Adrenal gland (tissue), 12 donors: ENCODE measurements around the gene GRID1. TPM values are rescaled to one million over a fixed set of nuclear protein-coding genes. Genes with fewer than 3 reads are reported as not detected.
"Not testable (repeated sequence)": the region's sequence is repeated elsewhere in the genome, so short reads cannot be mapped to it uniquely, and the experiment has no call there.

Experiments used
- DNase-seq, 7 donors: peaks; one replicate each; pipeline ENCODE4 v3.0.0-alpha.2; 2019 to 2020
- H3K27ac ChIP-seq, 5 donors: fragments of 200-600 bp; sonication (generic) in 4 of 5; 1 replicate in 3 of 5; 2 replicates in 2 of 5; pipeline versions ENCODE4 v1.5.1 to v1.8.0; 2016 to 2020; ENCODE audit warnings: mild to moderate bottlenecking in 1 of 5
- H3K27me3 ChIP-seq: fragments of 200-600 bp; 2 replicates; pipeline ENCODE4 v1.8.0; 2021
- H3K36me3 ChIP-seq, 2 donors: fragments of 200-600 bp; replicated peaks in 1 of 2; 1 replicate in 1 of 2; 2 replicates in 1 of 2; pipeline versions ENCODE4 v1.5.1 to v1.8.0; 2018 to 2022
- H3K4me1 ChIP-seq, 2 donors: fragments of 200-600 bp; replicated peaks in 1 of 2; 1 replicate in 1 of 2; 2 replicates in 1 of 2; pipeline versions ENCODE4 v1.5.1 to v1.8.0; 2018 to 2021
- H3K4me3 ChIP-seq, 4 donors: fragments of 200-600 bp; sonication (generic) in 3 of 4; one replicate each; pipeline ENCODE4 v1.5.1; 2016 to 2018
- H3K9me3 ChIP-seq, 3 donors: fragments of 200-600 bp; sonication (generic) in 1 of 3; replicated peaks in 1 of 3; 1 replicate in 2 of 3; 2 replicates in 1 of 3; pipeline versions ENCODE4 v1.5.1 to v1.8.0; 2016 to 2021
- POLR2A ChIP-seq, 2 donors: fragments of 450-650 bp; IDR thresholded peaks; one replicate each; pipeline ENCODE4 v1.6.1; 2017; ENCODE audit warnings: antibody characterized with exemption in 2 of 2, mild to moderate bottlenecking in 2 of 2, moderate library complexity in 1 of 2
- WGBS, 4 donors: extraction: QIAGEN DNeasy Blood & Tissue Kit in 2 of 4; methylation state at CpG; one replicate each; pipeline versions ENCODE4 v1.1.5 to v1.1.7; 2013 to 2017; 5-methylcytosine and 5-hydroxymethylcytosine counted together
- intact Hi-C, 2 donors: fragments of 100-400 bp; cut with DNase I; formaldehyde crosslinking; loops; one replicate each; pipeline versions ENCODE4 v1.14.1 to v1.15.0; 2022 to 2023
- polyA plus RNA-seq, 3 donors: library from polyadenylated mRNA; stranded (reverse); fragments of 200-250 nt in 2 of 3; fragments of 350-450 nt in 1 of 3; fragmentation: Illumina TruSeq in 1 of 3; extraction: RNeasy Lipid Tissue Mini Kit (QIAGEN cat#74804) in 1 of 3; gene quantifications; one replicate each; pipeline ENCODE4 v1.2.3, GENCODE V29; 2013 to 2014
- total RNA-seq, 9 donors: library from RNA; depleted of rRNA in 4 of 9; stranded (reverse); fragments of >200 nt in 4 of 9; fragments of 120-200 nt in 1 of 9; fragmentation: NEBNext Ultra II Directional in 1 of 9; extraction: Animal tissue kit (Norgen Biotek cat#: 25700) in 1 of 9; gene quantifications; one replicate each; pipeline versions ENCODE4 v1.1.0 to v1.2.4, GENCODE V29; 2013 to 2023
- TF ChIP-seq, protein P1 (sequence below), 6 experiments: fragments of 450-650 bp in 4 of 6; fragments of 200-600 bp in 2 of 6; sonication (generic) in 1 of 6; IDR thresholded peaks; 1 replicate in 5 of 6; 2 replicates in 1 of 6; pipeline versions ENCODE4 v1.5.1 to v1.8.0; 2016 to 2021; ENCODE audit warnings: antibody characterized with exemption in 6 of 6, mild to moderate bottlenecking in 2 of 6, moderate library complexity in 1 of 6
- donor health status: healthy with polysubstance abuse.
- donor health status: Bipolar disorder and iron deficiency.
- donor health status: DM: yes; HTN: yes; CAD: no.
- donor health status: DM: no; HTN: no; CAD: no.
- donor health status: DM: no; HTN: no; CAD: no.
- donor health status: DM: yes; HTN: yes; CAD: no.

GRID1 gene
- total and polyA plus RNA-seq, 12 donors, result 2.2 to 8.0 (median 4.1) TPM

DNA sequence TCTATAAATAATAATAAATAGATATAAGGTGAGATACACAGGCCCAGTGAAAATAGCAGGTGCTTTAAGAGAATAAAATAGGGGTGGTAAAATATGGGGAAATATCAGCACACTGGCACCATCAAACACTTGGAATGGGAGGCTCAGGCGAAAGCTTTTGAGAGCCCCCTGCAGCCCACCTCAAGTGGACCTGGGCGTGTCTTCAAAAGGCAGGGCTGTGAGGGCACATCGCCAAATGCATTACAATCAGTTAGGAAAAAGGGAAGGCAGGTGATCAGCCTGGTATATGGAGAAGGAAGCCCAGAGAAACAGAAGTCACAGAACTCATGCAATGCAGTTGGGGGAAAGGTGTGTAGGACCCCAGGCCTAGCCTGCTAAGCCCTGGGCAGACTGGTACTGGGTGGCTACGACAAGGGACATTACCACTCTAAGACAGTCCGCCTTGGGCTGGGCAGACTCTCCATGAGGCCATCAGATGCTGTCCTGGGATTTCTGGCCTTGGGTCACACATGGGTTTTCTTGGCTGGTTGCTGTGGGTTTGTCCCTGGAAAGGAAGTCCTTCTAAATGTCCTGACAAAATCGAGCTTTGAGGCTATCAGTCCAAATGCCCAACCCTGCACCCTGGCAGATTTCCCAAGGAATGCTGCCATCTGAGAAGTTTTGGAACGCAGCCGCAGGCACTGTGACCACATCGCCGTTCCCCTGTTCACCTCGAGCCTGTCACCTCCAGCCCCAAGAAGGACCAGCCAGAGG, 330.6 kb downstream of the GRID1 start:
- H3K27ac ChIP-seq, result no peak overlapping the region
- DNase-seq, result peak in 3 of 7 donors; percentile 16 to 34 (median 29)
- H3K4me3 ChIP-seq, result no peak overlapping the region
- no peaks in the 10 kb centered on the region for H3K4me1 ChIP-seq
- H3K27me3 ChIP-seq, result no peaks in the 10 kb centered on the region
- no peaks in the 10 kb centered on the region for H3K9me3 ChIP-seq
- no peaks in the 10 kb centered on the region for H3K36me3 ChIP-seq
- intact Hi-C loops, result no loop called here
- WGBS, 4 donors, result 66 to 82% (median 79%) methylated on average over 6 to 11 of the region's 11 CpGs
- TF ChIP-seq POLR2A (IDR thresholded peaks at IDR 0.05), result no peak
- TF ChIP-seq, protein P1, sequence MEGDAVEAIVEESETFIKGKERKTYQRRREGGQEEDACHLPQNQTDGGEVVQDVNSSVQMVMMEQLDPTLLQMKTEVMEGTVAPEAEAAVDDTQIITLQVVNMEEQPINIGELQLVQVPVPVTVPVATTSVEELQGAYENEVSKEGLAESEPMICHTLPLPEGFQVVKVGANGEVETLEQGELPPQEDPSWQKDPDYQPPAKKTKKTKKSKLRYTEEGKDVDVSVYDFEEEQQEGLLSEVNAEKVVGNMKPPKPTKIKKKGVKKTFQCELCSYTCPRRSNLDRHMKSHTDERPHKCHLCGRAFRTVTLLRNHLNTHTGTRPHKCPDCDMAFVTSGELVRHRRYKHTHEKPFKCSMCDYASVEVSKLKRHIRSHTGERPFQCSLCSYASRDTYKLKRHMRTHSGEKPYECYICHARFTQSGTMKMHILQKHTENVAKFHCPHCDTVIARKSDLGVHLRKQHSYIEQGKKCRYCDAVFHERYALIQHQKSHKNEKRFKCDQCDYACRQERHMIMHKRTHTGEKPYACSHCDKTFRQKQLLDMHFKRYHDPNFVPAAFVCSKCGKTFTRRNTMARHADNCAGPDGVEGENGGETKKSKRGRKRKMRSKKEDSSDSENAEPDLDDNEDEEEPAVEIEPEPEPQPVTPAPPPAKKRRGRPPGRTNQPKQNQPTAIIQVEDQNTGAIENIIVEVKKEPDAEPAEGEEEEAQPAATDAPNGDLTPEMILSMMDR (IDR thresholded peaks at IDR 0.05), result no peak

DNA sequence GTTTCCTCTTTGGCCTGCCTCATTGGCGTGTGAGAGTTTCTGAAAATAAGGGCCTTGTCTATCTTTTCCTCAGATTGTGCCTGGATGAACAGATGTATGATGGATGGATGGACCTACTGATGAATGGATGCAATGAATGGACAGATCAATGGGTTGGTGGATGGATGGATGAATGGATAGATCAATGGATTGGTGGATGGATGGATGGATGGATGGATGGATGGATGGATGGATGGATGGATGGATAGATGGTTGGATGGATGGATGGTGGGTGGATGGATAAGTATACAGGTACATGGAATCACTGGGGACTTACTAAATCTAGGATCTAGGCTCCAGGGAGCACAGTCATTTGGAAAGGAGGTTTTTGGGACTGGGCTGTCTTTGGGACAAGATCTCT, 331.9 kb downstream of the GRID1 start:
- intact Hi-C loops, result no loop called here
- DNase-seq, result no peak
- Histone ChIP-seq H3K27me3 (no peaks in the 10 kb centered on the region), H3K36me3 (no peaks in the 10 kb centered on the region), H3K9me3 (no peaks in the 10 kb centered on the region), H3K27ac (no peak overlapping the region), H3K4me1 (no peaks in the 10 kb centered on the region), H3K4me3 (no peak overlapping the region)
- WGBS, 4 donors, result 89 to 100% (median 95%) methylated on average over 1 of the region's 1 CpG
- TF ChIP-seq POLR2A (IDR thresholded peaks at IDR 0.05), result no peak
- TF ChIP-seq, protein P1 (IDR thresholded peaks at IDR 0.05), result no peak

DNA sequence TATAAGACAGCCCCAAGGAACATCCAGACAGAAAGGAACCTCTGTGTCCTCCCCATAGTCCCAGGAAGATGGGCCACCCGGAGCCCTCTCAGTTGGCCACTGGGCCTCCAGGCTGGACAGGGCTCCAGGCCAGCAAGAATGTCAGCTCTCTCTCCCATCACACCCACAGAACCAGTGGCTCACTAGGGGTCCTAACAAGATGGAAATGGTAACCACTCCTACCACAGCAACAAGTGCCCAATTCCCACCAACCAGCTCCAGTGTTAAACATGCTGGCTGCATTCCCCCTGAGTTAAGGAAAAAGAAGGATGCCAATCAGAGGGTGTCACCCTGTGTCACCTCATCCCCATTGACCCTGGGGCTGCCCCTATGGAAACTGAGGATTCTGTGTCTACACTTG, 333.0 kb downstream of the GRID1 start:
- H3K4me3 ChIP-seq, result no peak overlapping the region
- intact Hi-C loops, result no loop called here
- H3K36me3 ChIP-seq, result no peaks in the 10 kb centered on the region
- TF ChIP-seq, protein P1 (IDR thresholded peaks at IDR 0.05), result no peak
- no peak for TF ChIP-seq POLR2A (IDR thresholded peaks at IDR 0.05)
- no peaks in the 10 kb centered on the region for H3K27me3 ChIP-seq
- no peak overlapping the region for H3K27ac ChIP-seq
- peak in 1 of 7 donors; percentile 9 for DNase-seq
- 86 to 100% (median 97%) methylated on average over 1 of the region's 1 CpG for WGBS, 4 donors
- H3K4me1 ChIP-seq, result no peaks in the 10 kb centered on the region
- no peaks in the 10 kb centered on the region for H3K9me3 ChIP-seq

DNA sequence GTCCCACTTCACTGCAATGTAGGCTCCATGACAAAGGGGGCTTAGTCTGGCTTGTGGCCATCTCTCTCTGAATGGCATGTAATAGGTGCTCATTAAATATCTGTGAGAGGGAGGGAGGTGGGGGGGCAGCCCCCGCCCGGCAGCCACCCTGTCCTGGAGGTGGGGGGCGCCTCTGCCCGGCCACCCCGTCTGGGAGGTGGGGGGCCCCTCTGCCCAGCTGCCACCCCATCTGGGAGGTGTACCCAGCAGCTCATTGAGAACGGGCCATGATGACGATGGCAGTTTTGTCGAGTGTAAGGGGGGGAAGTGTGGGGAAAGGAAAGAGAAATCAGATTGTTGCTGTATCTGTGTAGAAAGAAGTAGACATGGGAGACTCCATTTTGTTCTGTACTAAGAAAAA, 334.5 kb downstream of the GRID1 start:
- H3K4me1 ChIP-seq, H3K9me3 ChIP-seq, H3K4me3 ChIP-seq, H3K27me3 ChIP-seq, H3K27ac ChIP-seq, H3K36me3 ChIP-seq, intact Hi-C loops: not testable (repeated sequence)
- peak in 1 of 7 donors; percentile 13 for DNase-seq
- 92 to 95% (median 95%) methylated on average over 8 of the region's 8 CpGs for WGBS, 4 donors

DNA sequence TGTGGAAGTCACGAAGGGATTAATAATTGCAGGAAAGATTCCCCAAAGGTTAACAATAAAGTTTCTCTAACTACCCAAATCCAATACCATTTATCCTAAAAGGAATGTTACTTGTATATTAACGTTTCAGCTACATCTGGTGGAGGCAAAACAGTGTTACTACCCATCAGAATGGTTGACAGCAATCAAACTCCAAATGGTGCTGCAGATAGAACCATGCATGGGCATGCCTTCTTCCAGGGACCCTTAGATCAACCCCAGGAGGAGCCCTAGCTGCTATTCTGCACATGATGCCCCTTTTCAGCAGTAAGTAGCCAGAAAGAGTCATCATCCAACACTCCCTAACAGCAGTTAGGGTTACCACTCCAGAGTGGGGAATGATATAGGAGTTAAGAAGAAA, 336.3 kb downstream of the GRID1 start:
- Histone ChIP-seq H3K36me3 (no peaks in the 10 kb centered on the region), H3K4me1 (no peaks in the 10 kb centered on the region), H3K27me3 (no peaks in the 10 kb centered on the region), H3K9me3 (no peaks in the 10 kb centered on the region), H3K4me3 (no peak overlapping the region), H3K27ac (no peak overlapping the region)
- intact Hi-C loops, result no loop called here
- WGBS, 4 donors, result 16 to 61% (median 48%) methylated on average over 2 of the region's 2 CpGs
- peak in 1 of 7 donors; percentile 7 for DNase-seq
- TF ChIP-seq POLR2A (IDR thresholded peaks at IDR 0.05), result no peak
- TF ChIP-seq, protein P1 (IDR thresholded peaks at IDR 0.05), result no peak
